Fibroblast of skin of scalp (primary cell): ENCODE data around the gene FAM3A.
A peak's percentile ranks its signal among the peaks of the same experiment; 100 is the strongest.

Source experiments
- DNase-seq: peaks from one replicate; pipeline ENCODE4 v3.0.0-alpha.2; 2013

The FAM3A gene

DNA sequence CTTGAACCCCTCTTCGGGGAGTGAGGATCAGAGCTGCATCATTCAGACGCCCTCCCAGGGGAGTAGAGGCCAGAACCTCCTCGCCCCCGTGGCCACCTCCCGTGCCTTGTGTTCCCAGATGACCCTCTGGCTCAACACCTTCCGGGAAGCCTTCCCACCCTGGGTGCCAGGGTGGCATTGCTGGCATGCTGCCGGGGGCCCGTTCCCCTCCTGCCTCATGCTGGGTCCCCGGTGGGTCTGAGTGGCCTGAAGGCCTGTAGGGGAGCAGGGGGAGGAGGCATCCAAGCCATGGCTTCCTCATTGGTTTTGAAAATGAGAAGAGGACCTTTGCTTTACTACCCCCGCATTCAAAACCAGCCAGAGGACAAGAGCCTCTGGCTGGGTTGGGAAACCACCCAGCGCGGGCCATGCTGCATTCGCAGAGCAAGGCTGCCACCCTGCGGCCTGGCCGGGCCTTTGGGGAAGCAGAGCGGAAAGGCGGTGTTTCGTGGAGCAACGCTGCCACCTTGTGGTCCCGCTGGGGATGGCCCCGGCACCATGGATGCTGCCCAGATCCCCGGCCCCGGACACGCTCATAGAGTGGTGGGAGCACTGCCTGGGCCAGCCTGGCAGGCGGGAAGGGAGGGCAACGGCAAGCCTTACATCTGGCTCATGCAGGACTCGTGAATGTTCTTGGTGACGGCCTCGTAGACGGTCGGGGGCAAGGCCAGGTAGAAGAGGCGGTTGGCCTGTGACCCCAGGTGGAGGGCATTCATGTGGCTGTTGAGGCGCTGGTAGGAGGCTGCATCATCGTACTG is 18.7 kb upstream of the FAM3A start:
- peak; percentile 82 for DNase-seq

DNA sequence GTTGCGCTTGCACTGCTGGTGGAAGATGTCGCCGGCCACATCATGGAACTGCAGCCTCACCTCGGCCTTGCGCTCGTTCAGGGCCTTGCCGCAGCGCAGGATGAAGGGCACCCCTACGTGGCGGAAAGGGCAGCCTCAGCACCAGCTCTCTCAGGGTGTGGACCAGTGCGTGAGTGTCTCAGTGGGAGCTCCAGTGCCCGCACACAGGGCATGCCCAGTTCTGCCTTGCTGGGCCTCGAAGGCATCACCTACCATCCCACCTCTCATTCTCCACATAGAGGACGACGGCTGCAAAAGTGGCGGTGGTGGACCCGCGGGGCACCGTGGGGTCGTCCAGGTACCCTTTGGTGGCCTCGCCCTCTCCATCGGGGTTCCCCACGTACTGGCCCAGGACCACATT is 16.7 kb upstream of the FAM3A start:
- DNase-seq: no peak

DNA sequence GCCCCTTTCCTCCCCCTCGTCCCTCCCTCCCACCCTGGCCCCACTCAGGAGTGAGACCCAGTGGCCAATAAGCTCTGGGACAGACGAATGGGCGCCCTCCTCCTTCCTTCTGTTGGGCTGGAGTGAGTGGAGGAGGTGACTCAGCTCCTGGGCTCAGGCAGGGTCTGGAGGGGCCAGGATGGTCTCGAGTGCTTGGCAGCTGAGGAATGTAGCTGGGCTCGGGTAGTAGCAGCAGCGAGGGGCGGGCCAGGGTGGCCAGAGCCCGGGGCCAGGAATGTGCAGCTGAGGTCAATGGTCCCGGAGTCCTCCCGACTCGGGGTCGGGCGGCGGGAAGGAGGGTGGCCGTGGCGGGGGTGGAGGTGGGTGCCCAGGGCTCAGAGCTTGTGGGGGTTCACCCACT is 15.6 kb upstream of the FAM3A start:
- peak; percentile 46 for DNase-seq

DNA sequence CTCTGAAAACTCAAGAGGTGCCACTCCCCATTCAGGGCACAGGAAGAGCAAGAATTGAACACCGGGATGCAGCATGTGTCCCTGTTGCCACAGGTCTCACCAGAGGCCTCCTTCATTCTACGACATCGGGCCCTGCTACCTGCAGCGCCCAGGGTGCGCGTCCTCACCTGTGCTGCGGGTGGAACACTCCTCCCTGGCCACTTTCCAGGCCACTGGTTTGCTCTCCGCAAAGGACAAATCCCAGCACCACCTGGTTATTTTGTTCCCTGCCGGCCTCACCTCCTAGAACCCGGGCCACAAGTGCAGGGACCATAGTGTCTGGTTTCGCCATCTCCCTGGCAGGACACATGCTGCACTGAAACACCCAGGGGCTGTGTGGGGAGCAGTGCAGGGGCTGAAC is 14.3 kb upstream of the FAM3A start:
- no peak for DNase-seq

DNA sequence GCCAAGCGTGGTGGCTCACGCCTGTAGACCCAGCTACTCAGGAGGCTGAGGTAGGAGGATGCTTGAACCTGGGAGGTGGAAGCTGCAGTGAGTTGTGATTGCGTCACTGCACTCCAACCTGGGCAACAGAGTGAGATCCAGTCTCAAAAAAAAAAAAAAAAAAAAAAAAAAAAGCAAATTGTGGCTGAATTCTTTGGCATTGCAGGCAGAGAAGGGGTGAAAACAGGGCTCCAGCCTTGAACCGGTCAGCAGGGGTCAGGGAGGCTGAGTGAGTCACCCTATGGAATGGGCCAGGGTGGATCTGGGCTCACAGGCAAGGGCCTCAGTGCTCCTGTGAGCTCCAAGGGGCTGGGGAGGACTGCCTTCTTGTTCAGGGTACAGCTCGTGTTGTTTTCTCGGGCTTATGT is 13.2 kb upstream of the FAM3A start:
- DNase-seq: no peak

DNA sequence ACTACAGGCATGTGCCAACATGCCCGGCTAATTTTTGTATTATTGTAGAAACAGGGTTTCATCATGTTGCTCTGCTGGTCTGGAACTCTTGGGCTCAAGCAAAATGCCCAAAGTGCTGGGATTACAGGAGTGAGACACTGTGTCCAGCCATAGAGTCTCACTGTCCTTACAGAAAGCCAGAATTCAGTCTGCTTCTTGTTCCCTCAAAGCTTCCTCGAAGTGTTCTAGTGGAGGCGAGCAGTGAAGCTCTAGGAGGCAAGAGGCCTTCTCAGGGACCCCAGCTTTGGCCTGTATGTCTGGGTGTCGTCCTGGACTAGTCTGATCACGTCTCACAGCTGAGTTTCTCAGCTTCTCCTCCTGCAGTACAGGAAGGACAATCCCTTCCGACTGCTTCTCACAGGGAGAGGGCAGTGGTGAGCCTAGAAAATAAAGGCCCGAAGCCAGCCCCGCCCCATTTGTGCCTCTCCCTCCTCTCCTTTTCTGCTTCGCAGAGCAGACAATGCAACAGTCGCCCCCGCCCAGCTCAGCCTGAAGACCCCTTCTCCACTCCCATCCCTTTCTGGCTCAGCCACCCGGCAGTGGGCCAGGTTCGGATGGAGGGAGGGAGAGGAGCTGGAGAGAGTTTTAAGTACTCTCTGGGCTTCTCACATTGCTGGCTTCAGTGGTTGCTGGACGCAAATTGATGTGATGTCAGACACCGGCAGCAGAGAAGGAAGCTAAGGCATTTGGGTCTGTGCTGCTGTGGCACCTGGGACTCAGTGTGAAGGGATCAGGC is 11.1 kb upstream of the FAM3A start:
- peak; percentile 76 for DNase-seq

DNA sequence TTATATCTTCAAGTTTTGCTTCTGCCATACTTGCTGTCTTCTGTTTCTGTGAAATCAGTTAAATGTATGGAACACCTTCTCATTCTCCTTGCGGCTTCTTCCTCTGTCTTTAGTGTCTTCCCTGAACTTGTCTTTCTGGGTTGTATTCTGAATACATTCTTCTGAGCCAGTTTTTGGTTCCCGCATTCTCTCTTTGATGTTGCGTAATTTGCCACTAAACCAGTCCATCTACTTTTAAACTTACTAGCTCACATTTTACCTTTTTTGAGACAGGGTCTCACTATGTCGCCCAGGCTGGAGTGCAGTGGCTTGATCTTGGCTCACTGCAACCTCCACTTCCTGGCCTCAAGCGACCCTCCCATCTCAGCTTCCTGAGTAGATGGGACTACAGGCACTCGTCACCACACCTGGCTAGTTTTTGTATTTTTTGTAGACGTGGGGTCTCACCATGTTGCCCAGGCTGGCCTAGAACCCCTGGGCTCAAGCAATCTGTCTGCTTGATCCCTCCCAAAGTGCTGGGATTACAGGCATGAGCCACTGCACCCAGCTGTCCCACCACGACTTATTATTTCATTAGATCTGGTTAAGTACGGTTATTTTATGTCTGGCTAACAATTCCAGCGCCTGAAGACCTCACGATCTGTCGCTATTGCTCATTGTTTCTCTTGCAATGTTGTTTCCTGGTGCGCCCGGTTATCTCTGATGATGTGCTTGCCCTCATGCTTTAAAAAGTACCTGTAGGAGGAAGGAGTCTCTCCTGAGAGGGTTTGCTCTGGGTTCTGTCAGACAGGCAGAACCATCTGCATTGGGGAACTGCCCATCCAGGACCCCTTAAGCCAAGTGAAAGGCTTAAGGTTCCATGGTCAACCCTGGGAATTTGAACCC is 9.8 kb upstream of the FAM3A start:
- no peak for DNase-seq

DNA sequence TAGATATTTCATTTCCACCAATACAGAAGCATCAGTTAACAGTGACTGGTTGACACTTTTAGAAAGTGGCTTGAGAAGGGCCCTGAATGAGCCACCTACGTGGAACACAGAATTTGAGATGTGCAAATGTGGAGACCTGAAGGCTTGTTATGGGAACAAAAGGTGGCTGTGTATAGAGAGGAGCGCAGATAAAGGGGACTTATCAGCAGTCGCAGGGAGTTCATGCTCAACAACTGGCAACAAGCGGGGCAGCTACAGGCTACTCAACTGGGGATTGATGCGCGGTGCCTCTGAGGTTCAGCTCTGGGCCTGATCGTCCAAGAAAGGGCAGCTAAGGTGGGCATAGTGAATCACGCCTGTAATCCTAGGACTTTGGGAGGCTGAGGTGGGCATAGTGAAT is 3.4 kb upstream of the FAM3A start:
- no peak for DNase-seq

DNA sequence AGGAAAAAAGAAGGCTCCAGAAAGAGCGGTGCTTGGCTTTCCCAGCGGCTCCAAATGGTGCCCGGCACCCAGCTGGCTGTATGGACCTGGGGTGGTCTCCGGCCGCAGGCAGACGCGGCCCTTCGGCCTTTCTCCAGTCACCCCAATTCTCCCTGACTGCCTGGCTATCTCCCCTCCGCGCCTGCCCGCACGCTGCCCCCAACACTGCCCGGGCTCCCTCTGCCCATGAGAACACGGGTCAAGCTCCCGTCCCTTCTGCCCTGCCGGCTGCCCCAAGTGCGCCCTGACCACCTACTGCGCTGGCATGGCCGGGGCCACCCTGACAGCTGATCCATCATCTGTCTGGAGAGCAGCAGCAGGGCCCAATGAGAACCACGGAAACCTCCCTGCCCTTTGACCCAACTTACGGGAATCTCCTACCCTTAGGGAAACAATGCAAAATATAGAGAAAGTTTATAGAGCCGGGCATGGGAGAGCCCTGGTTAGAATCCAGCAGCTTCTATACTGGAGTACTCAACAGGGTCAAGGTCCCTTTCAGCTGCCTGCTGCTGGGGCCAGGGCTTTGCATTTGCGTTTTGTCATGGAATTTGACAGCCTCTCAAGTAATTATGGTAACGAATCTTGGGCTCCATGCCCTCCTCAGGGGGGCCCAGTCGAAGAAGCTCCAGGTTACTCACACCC is 1.2 kb upstream of the FAM3A start:
- DNase-seq: no peak

DNA sequence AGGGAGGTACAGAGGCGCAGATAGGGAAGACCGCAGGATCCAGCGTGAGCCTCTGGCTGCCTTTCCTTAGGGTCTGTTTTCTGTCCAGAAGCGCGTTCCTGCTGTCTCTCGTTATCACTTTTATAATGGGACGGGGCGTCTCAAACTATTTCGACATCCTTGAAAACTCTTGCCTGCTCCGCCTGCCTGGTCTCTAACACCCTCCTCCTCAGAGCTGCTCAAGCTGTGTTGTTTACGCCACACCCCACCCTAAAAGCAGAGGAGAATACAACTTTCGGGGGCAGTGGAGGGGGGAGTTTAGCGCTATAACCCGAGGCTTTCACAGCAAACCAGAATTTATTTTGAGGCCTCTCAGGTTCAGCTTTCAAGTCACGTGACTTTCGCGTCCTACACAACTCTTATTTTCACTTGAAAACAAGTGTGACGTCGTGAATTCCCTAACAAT is 646 bp upstream of the FAM3A start:
- peak; percentile 28 for DNase-seq

DNA sequence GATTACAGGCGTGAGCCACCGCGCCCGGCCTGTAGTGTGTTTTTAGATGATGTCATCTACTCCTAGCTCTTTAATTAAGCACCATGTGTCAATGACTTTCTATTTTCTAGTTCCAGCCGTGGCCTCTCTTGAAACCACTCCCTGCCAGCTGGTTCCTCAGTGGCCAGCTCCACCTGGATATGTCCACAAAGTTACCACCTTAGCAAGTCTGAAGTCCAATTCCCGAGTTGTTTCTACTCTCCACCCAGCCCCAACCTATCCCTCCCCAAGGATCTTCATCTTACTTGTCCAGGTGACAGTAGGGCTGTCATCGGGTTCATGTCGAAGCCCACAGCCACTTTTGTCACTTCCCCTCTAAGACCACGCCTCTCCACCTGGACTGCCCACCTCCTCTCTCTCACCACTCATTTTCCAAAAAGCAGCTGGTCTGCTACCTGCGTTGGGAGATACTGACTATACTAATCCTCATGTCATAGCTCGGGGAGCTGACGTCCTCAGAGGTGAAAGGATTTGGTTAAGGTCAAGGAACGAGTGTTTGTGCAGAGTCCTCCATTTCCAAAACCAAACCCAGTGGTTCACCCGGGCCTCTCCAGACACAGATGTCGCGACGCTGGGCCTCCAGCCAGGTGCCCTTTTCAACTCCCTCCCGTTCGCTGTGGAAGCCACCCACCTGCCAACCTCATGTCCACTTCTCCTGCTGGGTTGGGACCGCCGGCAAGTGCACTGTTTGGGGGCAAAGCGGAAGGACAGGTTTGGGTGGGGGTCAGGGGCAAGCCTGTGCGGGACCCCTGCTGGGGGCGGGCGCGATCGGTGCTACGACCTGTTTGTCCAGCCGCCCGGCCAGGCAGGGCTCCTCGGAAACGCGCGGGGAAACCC is 704 bp downstream of the FAM3A start:
- DNase-seq: no peak

DNA sequence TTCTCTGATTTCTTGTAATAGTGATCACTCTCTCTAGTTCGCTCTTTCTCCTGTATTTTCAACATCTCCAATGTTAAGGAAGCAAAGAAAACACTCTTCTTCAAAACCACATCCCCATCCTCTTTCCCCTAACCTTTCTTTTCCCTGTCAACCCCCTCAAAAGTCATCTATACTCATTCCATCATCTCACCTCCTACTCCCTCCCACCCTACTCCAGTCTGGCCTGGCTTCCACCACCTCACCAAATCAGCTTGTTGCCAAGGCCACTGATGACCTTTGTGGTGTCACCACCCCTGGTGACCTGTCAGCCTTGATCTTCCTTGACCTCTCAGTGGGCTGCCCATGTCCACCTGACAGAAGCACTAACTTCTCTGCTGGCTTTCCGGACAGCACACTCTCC is 2.3 kb downstream of the FAM3A start:
- DNase-seq: no peak

DNA sequence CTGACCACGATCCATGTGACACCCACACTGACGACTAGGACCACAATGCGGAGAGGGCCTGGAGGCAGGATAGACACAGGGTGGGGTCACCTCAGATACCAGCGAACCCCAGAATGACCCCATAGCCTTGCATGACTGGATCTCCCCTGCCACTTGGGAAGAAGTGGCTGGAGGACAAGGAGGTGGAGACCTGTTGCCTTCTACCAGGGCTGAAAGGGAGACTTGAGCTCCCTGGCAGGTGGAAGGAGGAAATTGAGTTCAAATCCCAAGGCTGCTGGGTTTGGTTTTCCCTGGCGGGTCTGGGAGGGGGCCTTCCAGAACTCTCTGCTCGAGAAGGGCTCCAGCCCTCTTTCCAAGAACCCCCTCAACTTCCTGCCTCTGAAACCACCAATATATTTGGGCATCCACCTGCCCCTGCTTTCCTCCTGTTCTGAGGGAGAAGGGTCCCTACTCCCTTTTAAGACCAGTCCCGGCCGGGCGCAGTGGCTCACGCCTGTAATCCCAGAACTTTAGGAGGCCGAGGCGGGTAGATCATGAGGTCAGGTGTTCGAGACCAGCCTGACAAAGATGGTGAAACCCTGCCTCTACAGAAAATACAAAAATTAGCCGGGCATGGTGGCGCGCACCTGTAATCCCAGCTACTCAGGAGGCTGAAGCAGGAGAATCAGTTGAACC is 3.0 kb downstream of the FAM3A start:
- DNase-seq: no peak

DNA sequence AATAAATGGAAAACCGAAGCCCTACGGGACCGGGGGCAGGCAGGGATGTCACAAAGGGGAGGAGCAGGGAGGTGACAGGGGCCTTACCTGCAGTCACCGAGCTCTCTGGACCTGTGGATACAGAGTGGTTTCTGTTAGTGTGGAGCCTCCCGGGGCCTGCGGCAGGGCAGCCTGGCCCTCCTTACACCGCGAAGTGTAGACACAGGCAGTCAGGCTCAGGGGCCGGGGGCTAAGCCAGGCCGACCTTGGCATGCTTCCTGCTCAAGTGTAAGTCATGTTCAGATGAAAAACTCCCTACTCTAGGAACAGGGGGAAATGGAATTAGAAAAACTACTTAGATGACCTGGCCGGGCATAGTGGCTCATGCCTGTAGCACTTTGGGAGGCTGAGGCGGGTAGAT is 4.3 kb downstream of the FAM3A start:
- DNase-seq: no peak

DNA sequence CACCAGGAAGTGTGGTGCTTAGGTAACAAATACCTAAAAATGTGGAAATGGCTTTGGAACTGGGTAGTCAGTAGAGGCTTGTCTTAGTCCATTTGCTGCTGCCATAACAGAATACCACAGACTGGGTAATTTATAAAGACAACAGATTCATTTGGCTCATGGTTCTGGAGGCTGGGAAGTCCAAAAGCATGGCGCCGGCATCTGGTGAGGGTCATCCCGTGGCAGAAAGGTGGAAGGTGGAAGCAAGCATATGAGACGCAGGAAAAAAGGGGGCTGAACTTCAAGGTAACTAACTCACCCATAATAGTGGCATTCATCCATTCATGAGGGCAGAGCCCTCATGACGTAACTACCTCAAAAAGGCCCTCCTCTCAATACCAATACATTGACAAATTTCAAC is 6.6 kb downstream of the FAM3A start:
- DNase-seq: no peak

DNA sequence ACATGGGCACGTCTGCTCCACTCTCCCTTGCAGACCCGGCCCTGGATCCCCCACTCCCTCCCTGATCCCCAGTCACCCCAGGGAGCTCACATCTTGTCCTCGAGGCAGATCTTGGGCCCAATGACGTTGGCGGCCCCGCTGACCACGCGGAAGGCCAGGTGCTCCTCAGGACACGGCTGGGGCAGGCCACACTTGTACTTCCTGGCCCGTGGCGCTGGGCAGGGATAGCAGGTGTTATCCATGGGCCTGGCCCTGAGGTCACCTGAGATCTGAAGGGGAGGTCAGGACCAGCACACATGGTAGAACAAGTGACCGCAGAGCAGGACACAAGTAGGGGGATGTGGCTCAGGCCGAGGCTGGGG is 7.7 kb downstream of the FAM3A start:
- no peak for DNase-seq

DNA sequence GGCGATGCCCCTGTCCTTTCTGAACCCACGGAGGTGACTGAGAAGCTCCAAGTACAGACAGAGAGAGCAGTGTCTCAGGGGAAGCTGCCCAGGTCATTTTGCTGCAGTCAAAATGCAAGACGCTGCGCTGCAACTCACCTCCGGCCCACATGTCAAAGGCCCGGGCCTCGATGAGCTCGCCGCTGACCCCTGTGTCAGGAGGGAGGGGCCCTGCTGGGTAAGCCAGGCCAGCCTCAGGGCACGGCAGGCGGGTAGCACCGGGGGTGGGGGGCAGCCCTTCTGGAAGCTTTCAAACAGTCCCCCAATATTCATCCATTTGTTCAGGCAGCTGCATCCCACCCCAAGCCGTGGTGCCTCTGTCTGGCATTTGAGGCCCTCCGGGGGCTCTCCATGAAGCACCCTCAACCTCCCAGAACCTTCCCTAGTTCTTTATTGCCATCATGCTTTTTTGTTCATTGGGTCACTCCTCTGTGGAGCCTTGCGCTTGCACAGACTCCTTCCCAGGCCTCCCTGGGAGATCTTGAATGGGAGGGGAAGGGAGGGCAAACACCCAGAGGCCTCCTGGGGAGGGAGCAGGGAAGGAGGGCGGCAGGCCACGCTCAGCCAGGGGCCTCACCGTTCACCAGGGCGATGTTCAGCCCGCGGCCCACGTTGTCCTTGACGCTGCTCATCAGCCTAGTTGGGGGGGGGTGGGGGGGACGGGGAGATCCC is 8.2 kb downstream of the FAM3A start:
- no peak for DNase-seq

DNA sequence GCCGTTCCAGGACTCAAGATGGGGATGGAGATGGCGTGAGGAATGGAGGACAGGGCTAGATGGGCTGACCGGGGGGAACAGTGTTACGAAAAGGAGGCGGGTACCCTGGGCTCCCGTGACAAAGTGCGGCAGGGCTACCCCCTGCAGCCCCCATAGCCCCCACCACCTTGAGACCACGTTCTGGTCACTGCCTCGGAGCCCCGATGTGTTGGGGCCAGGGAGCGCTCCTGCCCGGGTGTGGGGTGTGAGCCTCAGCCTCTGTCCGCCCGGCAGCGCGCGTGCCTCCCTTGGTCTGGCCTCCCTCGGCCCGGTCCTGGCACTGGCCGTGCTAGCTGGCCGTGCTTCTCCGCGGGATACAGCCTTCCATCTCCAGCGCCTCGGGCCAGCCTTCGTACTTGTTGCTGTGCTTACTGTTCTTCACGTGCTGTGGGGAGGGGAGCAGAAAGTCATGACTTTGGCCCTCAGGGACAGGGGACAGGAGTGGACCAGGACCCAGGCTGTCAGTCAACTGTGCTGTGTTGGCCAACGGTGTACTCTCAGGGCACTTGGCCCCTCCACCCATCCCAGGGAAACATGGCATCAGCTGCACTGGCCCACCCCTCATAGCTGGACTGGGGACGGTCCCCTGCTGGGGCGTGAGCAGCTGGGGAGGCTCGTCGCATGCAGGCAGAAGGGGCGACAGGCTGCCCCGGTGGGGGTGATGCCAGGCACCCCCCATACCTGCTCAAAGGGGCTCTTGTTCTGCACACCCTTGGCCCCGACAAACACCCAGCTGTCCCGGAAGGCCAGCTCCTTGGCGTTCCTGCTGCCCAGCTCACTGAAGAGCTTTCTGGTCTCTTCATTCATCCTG is 9.3 kb downstream of the FAM3A start:
- no peak for DNase-seq

DNA sequence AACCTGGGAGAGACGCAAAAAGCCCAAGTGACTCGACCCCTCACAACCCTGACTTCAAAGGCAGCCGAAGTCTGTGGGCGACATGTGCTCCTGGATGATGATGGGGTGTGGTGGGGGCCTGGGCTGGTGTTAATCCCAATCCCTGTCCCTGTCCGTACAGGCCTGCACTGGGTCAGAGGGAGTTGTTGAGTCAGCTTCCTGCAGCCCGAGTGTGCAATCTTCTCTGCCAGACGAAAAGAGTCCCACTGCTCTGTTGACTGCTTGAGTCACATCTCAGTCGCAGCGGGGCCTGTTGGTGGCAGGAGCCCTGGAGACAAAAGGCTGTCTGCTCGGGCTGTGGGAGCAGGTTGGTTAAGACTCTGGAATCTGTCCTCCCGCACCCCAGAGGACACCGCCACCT is 10.3 kb downstream of the FAM3A start:
- DNase-seq: peak; percentile 53
